ENCODE results near the gene PLPPR1. TPM values are rescaled to one million over a fixed set of nuclear protein-coding genes. Genes with fewer than 3 reads are reported as not detected.

Gene PLPPR1
- total RNA-seq, 1 experiment from 2014 or later, result 2.4 TPM

- Mint-ChIP-seq H3K4me3 (no peak overlapping the region), H3K27me3 (ENCODE audit: low read depth) (no peaks in the 10 kb centered on the region), H3K9me3 (peaks cover 0 to 4% of the 10 kb centered on the region in 2 experiments; a peak in 1 of 5 replicates), H3K36me3 (ENCODE audit: insufficient read depth in 1 of 3, low read depth in 3 of 3) (no peaks in the 10 kb centered on the region), H3K4me1 (no peaks in the 10 kb centered on the region), H3K27ac (no peak overlapping the region; a peak in 1 of 7 replicates)
- no peak overlapping the region for H2BK12ac ChIP-seq (ENCODE audit: insufficient read length, low read depth, low read length)
- H3K23me2 ChIP-seq (ENCODE audit: insufficient read length, low read depth, low read length, poor library complexity, severe bottlenecking), result no peaks in the 10 kb centered on the region
- no peaks in the 10 kb centered on the region for H3K79me1 ChIP-seq (ENCODE audit: insufficient read depth, low read depth, low read length, poor library complexity, severe bottlenecking)
- H3K18ac ChIP-seq (ENCODE audit: insufficient read length, low read depth, low read length), result no peak overlapping the region
- no peak for TF ChIP-seq CTCF (conservative IDR thresholded peaks at IDR 0.05)
- WGBS (ENCODE audit: extremely low coverage, insufficient read length, low lambda C conversion rate), result no CpG with 5 or more reads among the region's 6 CpGs
- no peak overlapping the region for H2BK5ac ChIP-seq (ENCODE audit: insufficient read length, low read length)
- H2BK120ac ChIP-seq (ENCODE audit: low read depth, low read length, poor library complexity, severe bottlenecking), result no peak overlapping the region
- H3K27ac ChIP-seq (ENCODE audit: insufficient read length, low read depth, low read length), result no peak overlapping the region
- no peak for DNase-seq
- no peak overlapping the region for H3T11ph ChIP-seq (ENCODE audit: low read length)
- no peak overlapping the region for H2AK5ac ChIP-seq (ENCODE audit: insufficient read length, low read length)
- no peak overlapping the region for H3K4ac ChIP-seq (ENCODE audit: low read depth, low read length)
- no peak overlapping the region for H3K4me2 ChIP-seq (ENCODE audit: insufficient read depth, insufficient read length, low read length)
- no peak overlapping the region for H2AFZ ChIP-seq (ENCODE audit: low read length)
- H3K9me3 ChIP-seq (ENCODE audit: control insufficient read depth, low read depth, low read length), result no peaks in the 10 kb centered on the region
- H2BK20ac ChIP-seq (ENCODE audit: low read depth, low read length, poor library complexity, severe bottlenecking), result no peak overlapping the region
- H3K4me1 ChIP-seq (ENCODE audit: insufficient read depth, low read length), result no peaks in the 10 kb centered on the region
- no peaks in the 10 kb centered on the region for H3K27me3 ChIP-seq (ENCODE audit: insufficient read depth, low read length)
- no peak overlapping the region for H4K91ac ChIP-seq (ENCODE audit: insufficient read length, low read depth, low read length)
- no peak overlapping the region for H4K8ac ChIP-seq (replicated peaks; ENCODE audit: insufficient read length, low read depth, low read length)
- no peak overlapping the region for H3K23ac ChIP-seq (ENCODE audit: insufficient read length, low read depth, low read length)
- no peaks in the 10 kb centered on the region for H3K79me2 ChIP-seq (ENCODE audit: insufficient read depth, low read length)
- H2BK15ac ChIP-seq (ENCODE audit: low read depth, low read length), result no peak overlapping the region
- H3K56ac ChIP-seq (ENCODE audit: insufficient read length, low read depth, low read length), result no peak overlapping the region
- no peaks in the 10 kb centered on the region for H4K20me1 ChIP-seq (ENCODE audit: control insufficient read depth, insufficient read depth, insufficient read length)
- H3K14ac ChIP-seq (ENCODE audit: insufficient read depth, low read length), result no peak overlapping the region
- H4K5ac ChIP-seq (ENCODE audit: insufficient read length, low read depth, low read length), result no peak overlapping the region
- no peak overlapping the region for H3K9ac ChIP-seq (ENCODE audit: extremely low read depth, insufficient read length, low read length)
These were observed 324.5 kb downstream of the PLPPR1 start for GRCh38 chr9:101352892-101353463.
